A549 (cell line): ENCODE data around the gene SAPCD1. TPM values are rescaled to one million over a fixed set of nuclear protein-coding genes. Genes with fewer than 3 reads are reported as not detected.
"Not testable (repeated sequence)": the region's sequence is repeated elsewhere in the genome, so short reads cannot be mapped to it uniquely, and the experiment has no call there.

Experiments used
- ATAC-seq, 2 experiments: fragments of 200-7000 bp in 1 of 2; fragments of >200 bp in 1 of 2; cut with Nextera tagmentation in 1 of 2; cut with Tn5 transposase in 1 of 2; 3 replicates each; pipeline versions ENCODE4 v1.8.0 to v1.9.1; 2018 to 2020; ENCODE audit warnings: mild to moderate bottlenecking in 1 of 2, moderate library complexity in 1 of 2
- CTCF ChIA-PET: fragments of 300-600 bp; sonication (Branson Sonifier 250); formaldehyde crosslinking; extraction: SDS; loops from one replicate; lab custom pipeline; 2021; ENCODE audit warnings: antibody characterized with exemption, inconsistent platforms; lab: Yijun Ruan, JAX
- POLR2A ChIA-PET: fragments of 350-600 bp; formaldehyde crosslinking; extraction: SDS; loops from one replicate; lab custom pipeline; 2021; ENCODE audit warnings: antibody characterized with exemption, inconsistent platforms; lab: Yijun Ruan, JAX
- DNase-seq, 2 experiments: peaks; one replicate each; pipeline versions ENCODE4 v3.0.0 to v3.0.0-alpha.2; 2011 to 2016; ENCODE audit warnings: low read depth in 1 of 2, low spot score in 1 of 2
- FAIRE-seq: peaks from 2 replicates; lab custom pipeline; 2011; peaks lifted over from hg19 to GRCh38; lab: Jason Lieb, UNC
- H3K27ac ChIP-seq, 2 experiments: fragments of >200 bp; sonication (Bioruptor Twin); formaldehyde crosslinking; 3 replicates each; pipeline ENCODE4 v1.5.1; 2016 to 2017
- H3K4me1 ChIP-seq: fragments of >200 bp; sonication (Bioruptor Twin); formaldehyde crosslinking; 3 replicates; pipeline ENCODE4 v1.6.1; 2016
- H3K4me2 ChIP-seq: fragments of >200 bp; sonication (Bioruptor Twin); formaldehyde crosslinking; 3 replicates; pipeline ENCODE4 v1.6.1; 2016
- H3K4me3 ChIP-seq: fragments of >200 bp; sonication (Bioruptor Twin); formaldehyde crosslinking; 3 replicates; pipeline ENCODE4 v1.5.1; 2016
- H3K9me3 ChIP-seq: fragments of >200 bp; sonication (Bioruptor Twin); formaldehyde crosslinking; 3 replicates; pipeline ENCODE4 v1.6.1; 2016
- CBX2 ChIP-seq: fragments of 200-600 bp; sonication (generic); IDR thresholded peaks from 2 replicates; pipeline ENCODE4 v1.6.1; 2016; ENCODE audit warnings: low read depth, mild to moderate bottlenecking, borderline replicate concordance
- CBX8 ChIP-seq: fragments of 200-600 bp; sonication (generic); IDR thresholded peaks from 2 replicates; pipeline ENCODE4 v1.6.1; 2016
- CEBPB ChIP-seq, 2 experiments: fragments of >200 bp in 1 of 2; sonication (Bioruptor Twin) in 1 of 2; formaldehyde crosslinking in 1 of 2; IDR thresholded peaks; 2 replicates each; pipeline ENCODE4 v1.6.1; 2012 to 2016
- CHD2 ChIP-seq: fragments of 150-350 bp; IDR thresholded peaks from 2 replicates; pipeline ENCODE4 v1.6.1; 2014; ENCODE audit warnings: low read length; ENCODE audit not compliant: partially characterized antibody
- EHF ChIP-seq: fragments of 250-450 bp; sonication (Bioruptor Pico); IDR thresholded peaks from 2 replicates; pipeline ENCODE4 v1.5.0; 2020; ENCODE audit warnings: mild to moderate bottlenecking
- EHMT2 ChIP-seq: fragments of 200-600 bp; sonication (generic); IDR thresholded peaks from 2 replicates; pipeline ENCODE4 v1.6.1; 2016; ENCODE audit warnings: antibody characterized with exemption, low read depth, mild to moderate bottlenecking, moderate library complexity
- EP300 ChIP-seq, 2 experiments: fragments of >200 bp; sonication (Bioruptor Twin); formaldehyde crosslinking; IDR thresholded peaks; 2 replicates in 1 of 2; 3 replicates in 1 of 2; pipeline ENCODE4 v1.6.1; 2016 to 2017
- ESRRA ChIP-seq: fragments of 150-350 bp; IDR thresholded peaks from 2 replicates; pipeline ENCODE4 v1.6.1; 2014; ENCODE audit warnings: mild to moderate bottlenecking, low read length, borderline replicate concordance
- FOSB ChIP-seq: fragments of 250-450 bp; sonication (Bioruptor Pico); IDR thresholded peaks from 2 replicates; pipeline ENCODE4 v1.5.0; 2020; ENCODE audit warnings: mild to moderate bottlenecking, moderate library complexity
- FOXS1 ChIP-seq: fragments of 250-450 bp; sonication (Bioruptor Pico); IDR thresholded peaks from 2 replicates; pipeline ENCODE4 v1.5.0; 2020; ENCODE audit warnings: mild to moderate bottlenecking, moderate library complexity
- HDAC2 ChIP-seq: fragments of 200-600 bp; sonication (generic); IDR thresholded peaks from 2 replicates; pipeline ENCODE4 v1.6.1; 2016
- HEYL ChIP-seq: fragments of 250-450 bp; sonication (Bioruptor Pico); IDR thresholded peaks from 2 replicates; pipeline ENCODE4 v1.8.0; 2021; ENCODE audit warnings: mild to moderate bottlenecking, moderate library complexity
- HOXB5 ChIP-seq: fragments of 250-450 bp; sonication (Bioruptor Pico); IDR thresholded peaks from 2 replicates; pipeline ENCODE4 v1.5.0; 2020; ENCODE audit warnings: mild to moderate bottlenecking, moderate library complexity
- KDM1A ChIP-seq: fragments of 200-600 bp; sonication (generic); IDR thresholded peaks from 2 replicates; pipeline ENCODE4 v1.6.1; 2016; ENCODE audit warnings: low read depth, mild to moderate bottlenecking
- KDM5A ChIP-seq: fragments of 200-600 bp; sonication (generic); IDR thresholded peaks from 2 replicates; pipeline ENCODE4 v1.6.1; 2016; ENCODE audit warnings: antibody characterized with exemption, mild to moderate bottlenecking
- MAFK ChIP-seq: fragments of 450-650 bp; IDR thresholded peaks from 2 replicates; pipeline ENCODE4 v1.6.1; 2014; ENCODE audit not compliant: partially characterized antibody
- NFE2L2 ChIP-seq: fragments of 150-350 bp; conservative IDR thresholded peaks from 2 replicates; pipeline ENCODE4 v1.6.1; 2014; ENCODE audit warnings: low read length
- NPAS2 ChIP-seq: fragments of 250-450 bp; sonication (Bioruptor Pico); IDR thresholded peaks from 2 replicates; pipeline ENCODE4 v1.8.0; 2022; ENCODE audit warnings: mild to moderate bottlenecking, moderate library complexity, borderline replicate concordance
- POLR2AphosphoS2 ChIP-seq: conservative IDR thresholded peaks from 2 replicates; pipeline ENCODE4 v1.6.1; 2012; ENCODE audit warnings: low read length, improper control_type of control experiment, inconsistent platforms
- RCOR1 ChIP-seq: fragments of 150-350 bp; IDR thresholded peaks from 2 replicates; pipeline ENCODE4 v1.6.1; 2014; ENCODE audit warnings: antibody characterized with exemption, low read length, low read depth
- RFX5 ChIP-seq: fragments of 450-650 bp; IDR thresholded peaks from 2 replicates; pipeline ENCODE4 v1.7.1; 2014; ENCODE audit warnings: antibody characterized with exemption, mild to moderate bottlenecking, moderate library complexity
- SMC3 ChIP-seq: fragments of >200 bp; sonication (Bioruptor Twin); formaldehyde crosslinking; IDR thresholded peaks from 3 replicates; pipeline ENCODE4 v1.6.1; 2018; ENCODE audit warnings: inconsistent platforms
- SREBF2 ChIP-seq: fragments of 450-650 bp; IDR thresholded peaks from 2 replicates; pipeline ENCODE4 v1.6.1; 2014; ENCODE audit warnings: mild to moderate bottlenecking, moderate library complexity
- TFCP2L1 ChIP-seq: fragments of 250-450 bp; sonication (Bioruptor Pico); IDR thresholded peaks from 2 replicates; pipeline ENCODE4 v1.5.0; 2021; ENCODE audit warnings: mild to moderate bottlenecking
- TP53 ChIP-seq: fragments of 250-450 bp; sonication (Bioruptor Pico); IDR thresholded peaks from 2 replicates; pipeline ENCODE4 v1.5.0; 2021; ENCODE audit warnings: mild to moderate bottlenecking, moderate library complexity
- WGBS: methylation state at CpG from one replicate; pipeline ENCODE4 v1.1.6; 2017; ENCODE audit errors: missing lambda C conversion rate; 5-methylcytosine and 5-hydroxymethylcytosine counted together
- polyA plus RNA-seq, 4 experiments: library from polyadenylated mRNA; depleted of rRNA in 3 of 4; stranded (reverse); fragments of >200 nt; fragmentation: RNase III in 1 of 4; extraction: RNeasy Plus Mini Kit Qiagen cat#74134 plus additional on column Dnase treatment in 1 of 4; gene quantifications; 2 replicates in 3 of 4; 3 replicates in 1 of 4; pipeline ENCODE4 v1.2.3, GENCODE V29; 2011 to 2017
- TF ChIP-seq, protein P1 (sequence below): fragments of 150-350 bp; IDR thresholded peaks from 2 replicates; pipeline ENCODE4 v1.6.1; 2014; ENCODE audit warnings: low read depth, mild to moderate bottlenecking, low read length

SAPCD1 gene
- polyA plus RNA-seq, 2 of the 4 experiments (the other 2 are of a cell fraction), result 5.8 to 6.9 TPM

DNA sequence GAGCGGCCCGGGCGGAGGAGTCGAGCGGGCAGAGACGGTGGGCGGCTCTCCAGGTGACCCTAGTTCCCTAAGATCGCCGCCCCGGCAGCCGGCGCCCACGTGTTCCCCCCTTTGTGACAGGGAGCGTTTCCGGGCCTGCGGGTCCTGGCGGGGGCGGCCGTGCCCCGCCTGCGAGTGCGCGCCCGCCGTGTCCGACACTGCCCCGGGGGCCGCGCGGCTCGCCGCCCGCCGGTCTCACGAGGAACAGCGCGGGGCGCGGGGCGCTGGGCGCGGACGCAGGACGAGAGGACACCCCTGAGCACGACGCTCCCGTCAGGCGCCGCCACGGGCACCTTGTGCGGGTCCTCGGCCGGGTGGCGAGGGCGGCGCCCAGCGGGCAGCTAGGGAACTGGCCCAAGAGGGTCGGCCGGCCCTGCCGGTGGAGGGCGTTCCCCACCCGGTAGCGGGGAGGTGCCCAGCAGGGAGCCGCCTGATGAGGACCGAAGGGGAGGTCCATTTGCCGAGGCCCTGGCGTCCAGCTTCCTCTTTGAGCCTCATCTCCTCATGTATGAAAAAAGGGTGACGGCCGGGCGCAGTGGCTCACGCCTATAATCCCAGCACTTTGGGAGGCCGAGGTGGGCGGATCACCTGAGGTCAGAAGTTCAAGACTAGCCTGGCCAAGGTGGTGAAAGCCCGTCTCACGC is 33.3 kb downstream of the SAPCD1 start, which contains the start of gene VARS1 (continued):
- no peak for TF ChIP-seq TFCP2L1 (CRISPR knock-in tag)
- TF ChIP-seq SMC3, result peak; percentile 72
- TF ChIP-seq KDM5A, result no peak
- TF ChIP-seq HEYL, result no peak
- TF ChIP-seq, all 56 proteins: peak for 11

DNA sequence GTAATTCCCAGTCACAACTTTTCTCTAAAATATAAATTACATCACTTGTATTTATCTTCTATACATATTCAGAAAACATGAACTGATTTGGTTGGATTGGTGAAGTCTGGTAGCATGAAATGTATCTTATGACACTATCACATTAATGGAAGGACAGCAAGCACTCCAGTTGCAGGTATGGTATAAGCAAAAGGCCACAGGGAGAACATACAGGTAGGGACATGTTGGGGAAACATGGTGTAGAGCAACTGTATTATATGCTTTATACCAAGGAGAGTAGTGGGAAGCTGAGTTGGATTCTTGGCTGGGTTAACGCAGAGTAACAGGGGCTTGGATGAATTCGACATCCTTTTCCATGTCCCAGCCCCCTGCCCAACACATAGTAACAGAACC is 34.5 kb downstream of the SAPCD1 start:
- FAIRE-seq (no peak), ATAC-seq (no peak), DNase-seq (no peak)
- Histone ChIP-seq H3K27ac (no peak overlapping the region), H3K9me3 (no peaks in the 10 kb centered on the region), H3K4me1 (peaks cover 23% of the 10 kb centered on the region; the same call in 2 of the 3 replicates), H3K4me3 (no peak overlapping the region), H3K4me2 (no peak overlapping the region)
- 96% methylated on average over 2 of the region's 2 CpGs for WGBS
- TF ChIP-seq CBX8 (no peak), EHMT2 (no peak), FOXS1 (CRISPR knock-in tag) (no peak)
- ChIA-PET CTCF (interaction anchor here (1.2 to 3.8 kb wide), 6 partner anchors 8 to 250 kb away, joined by 3 to 27 read pairs (median 7); partner anchors contain the start of genes HSPA1B, LSM2 and NFKBIL1), POLR2A (interaction anchor here (2.6 kb wide), 1 partner anchor 10 kb away, joined by 18 read pairs; the partner anchor contains the start of gene LSM2)

DNA sequence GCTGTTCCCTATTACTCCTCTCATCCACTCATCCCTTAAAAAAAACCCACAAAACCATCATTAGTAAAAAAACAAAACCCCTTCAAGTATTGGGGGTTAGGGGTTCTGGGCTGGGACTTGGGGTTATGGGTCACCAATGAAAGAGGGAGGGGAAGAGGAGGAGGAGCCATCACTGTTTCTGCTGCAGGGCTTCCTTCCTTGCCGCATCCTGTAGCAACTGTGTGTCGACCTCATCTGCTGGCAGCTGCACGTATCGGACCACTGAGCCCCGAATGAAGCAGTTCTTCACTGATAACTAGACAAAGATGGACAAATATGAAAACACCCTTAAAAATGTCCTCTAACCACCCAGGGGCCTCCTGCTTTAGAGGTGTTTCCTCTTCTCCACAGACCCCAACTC is 35.1 kb downstream of the SAPCD1 start:
- Histone ChIP-seq H3K9me3 (no peaks in the 10 kb centered on the region), H3K27ac (no peak overlapping the region), H3K4me1 (peaks cover 20% of the 10 kb centered on the region; the same call in 2 of the 3 replicates)
- CTCF ChIA-PET, result interaction anchor here (3.3 to 3.8 kb wide), 2 partner anchors 8 to 33 kb away, joined by 19 to 27 read pairs; partner anchors contain the start of gene LSM2
- no peak for FAIRE-seq
- WGBS, result 91% methylated on average over 5 of the region's 5 CpGs
- TF ChIP-seq RFX5 (no peak), ESRRA (no peak), EHF (no peak), TP53 (CRISPR knock-in tag) (no peak), MAFK (no peak), CHD2 (no peak)
- TF ChIP-seq, protein P1, sequence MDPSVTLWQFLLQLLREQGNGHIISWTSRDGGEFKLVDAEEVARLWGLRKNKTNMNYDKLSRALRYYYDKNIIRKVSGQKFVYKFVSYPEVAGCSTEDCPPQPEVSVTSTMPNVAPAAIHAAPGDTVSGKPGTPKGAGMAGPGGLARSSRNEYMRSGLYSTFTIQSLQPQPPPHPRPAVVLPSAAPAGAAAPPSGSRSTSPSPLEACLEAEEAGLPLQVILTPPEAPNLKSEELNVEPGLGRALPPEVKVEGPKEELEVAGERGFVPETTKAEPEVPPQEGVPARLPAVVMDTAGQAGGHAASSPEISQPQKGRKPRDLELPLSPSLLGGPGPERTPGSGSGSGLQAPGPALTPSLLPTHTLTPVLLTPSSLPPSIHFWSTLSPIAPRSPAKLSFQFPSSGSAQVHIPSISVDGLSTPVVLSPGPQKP, result no peak
- TF ChIP-seq, all 56 proteins: peak for 0
- ATAC-seq, result no peak
- DNase-seq, result no peak
- Histone ChIP-seq H3K4me3 (no peak overlapping the region), H3K4me2 (no peak overlapping the region)
- POLR2A ChIA-PET, result interaction anchor here (2.6 kb wide), 1 partner anchor 9 kb away, joined by 18 read pairs; the partner anchor contains the start of gene LSM2

DNA sequence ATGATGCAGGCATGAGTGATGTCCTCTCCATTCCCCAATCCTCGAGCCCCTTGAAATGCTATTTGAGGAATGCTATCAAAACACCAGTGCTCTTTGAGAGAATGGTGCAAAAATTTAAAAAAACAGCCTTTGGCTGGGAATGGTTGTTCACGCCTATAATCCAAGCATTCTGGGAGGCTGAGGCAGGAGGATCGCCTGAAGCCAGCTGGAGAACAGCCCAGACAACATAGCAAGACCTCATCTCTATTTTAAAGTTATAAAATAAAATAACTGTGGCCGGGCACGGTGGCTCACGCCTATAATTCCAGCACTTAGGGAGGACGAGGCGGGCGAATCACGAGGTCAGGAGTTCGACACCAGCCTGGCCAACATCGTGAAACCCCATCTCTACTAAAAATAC is 37.3 kb downstream of the SAPCD1 start:
- Histone ChIP-seq H3K4me1 (peaks cover 4% of the 10 kb centered on the region; the same call in 1 of the 3 replicates), H3K27ac (no peak overlapping the region), H3K4me2 (no peak overlapping the region), H3K4me3 (no peak overlapping the region), H3K9me3 (no peaks in the 10 kb centered on the region)
- no peak for TF ChIP-seq CEBPB (IDR thresholded peaks at IDR 0.05)
- no peak for TF ChIP-seq SMC3
- no peak for TF ChIP-seq FOSB (CRISPR knock-in tag)
- no peak for TF ChIP-seq EHF
- TF ChIP-seq RCOR1, result no peak
- TF ChIP-seq NFE2L2, result no peak
- no peak for TF ChIP-seq CBX2
- no peak for TF ChIP-seq HDAC2
- no peak for TF ChIP-seq NPAS2 (CRISPR knock-in tag)
- TF ChIP-seq HEYL, result no peak
- no peak for TF ChIP-seq HOXB5 (CRISPR knock-in tag)
- TF ChIP-seq POLR2AphosphoS2, result no peak
- TF ChIP-seq EP300 (IDR thresholded peaks at IDR 0.05), result no peak
- no peak for TF ChIP-seq MAFK
- TF ChIP-seq, protein P1, result no peak
- TF ChIP-seq SREBF2, result no peak
- TF ChIP-seq KDM1A, result no peak
- no peak for TF ChIP-seq CHD2
- CTCF ChIA-PET, result interaction anchor here (1.5 to 2.7 kb wide), 2 partner anchors 30 to 70 kb away, joined by 5 to 12 read pairs; partner anchors contain the start of gene DDAH2
- 93% methylated on average over 12 of the region's 12 CpGs for WGBS
- no peak for DNase-seq
- POLR2A ChIA-PET, result interaction anchor here (1.0 to 1.4 kb wide), 2 partner anchors 15 to 28 kb away, joined by 8 read pairs; partner anchors contain the start of genes HSPA1A, HSPA1B and HSPA1L
- no peak for ATAC-seq
- no peak for FAIRE-seq

DNA sequence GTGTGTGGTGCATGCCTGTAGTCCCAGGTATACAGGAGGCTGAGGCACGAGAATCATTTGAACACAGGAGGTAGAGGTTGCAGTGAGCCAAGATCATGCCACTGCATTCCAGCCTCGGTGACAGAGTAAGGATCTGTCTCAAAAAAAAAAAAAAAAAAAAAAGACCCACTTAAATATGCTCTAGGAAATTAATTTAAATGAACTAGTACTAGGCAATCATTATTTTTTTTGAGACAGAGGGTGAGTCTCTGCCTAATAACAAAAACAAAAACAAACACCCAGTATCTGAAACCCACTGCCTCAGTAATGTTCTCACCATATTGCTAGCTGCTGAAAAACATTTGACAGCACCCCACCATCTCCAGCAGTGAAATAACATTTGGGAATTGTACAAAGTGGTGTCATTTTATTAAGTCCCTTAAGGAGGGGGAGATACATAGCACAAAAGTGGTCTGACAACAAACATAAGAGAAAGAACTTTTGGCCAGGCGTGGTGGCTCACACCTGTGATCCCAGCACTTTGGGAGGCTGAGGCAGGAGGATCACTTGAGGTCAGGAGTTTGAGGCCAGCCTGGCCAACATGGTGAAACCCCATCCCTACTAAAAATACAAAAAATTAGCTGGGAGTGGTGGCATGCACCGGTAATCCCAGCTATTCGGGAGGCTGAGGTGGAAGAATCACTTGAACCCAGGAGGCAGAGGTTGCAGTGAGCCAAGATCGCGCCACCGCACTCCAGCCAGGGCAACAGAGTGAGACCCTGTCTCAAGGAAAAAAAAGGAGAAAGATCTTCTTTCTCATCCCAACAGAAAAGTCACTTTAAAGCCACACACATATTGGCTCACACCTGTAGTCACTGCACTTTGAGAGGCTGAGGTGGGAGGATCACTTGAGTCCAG is 38.8 kb downstream of the SAPCD1 start:
- not testable (repeated sequence) for DNase-seq, FAIRE-seq, H3K4me1 ChIP-seq, H3K27ac ChIP-seq, H3K4me3 ChIP-seq, H3K4me2 ChIP-seq, ATAC-seq, H3K9me3 ChIP-seq
- ChIA-PET CTCF (interaction anchor here (0.8 to 2.7 kb wide), 4 partner anchors 11 to 72 kb away, joined by 3 to 12 read pairs (median 4); partner anchors contain the start of gene DDAH2), POLR2A (interaction anchor here (1.1 kb wide), 1 partner anchor 14 kb away, joined by 4 read pairs; the partner anchor contains the start of genes HSPA1A and HSPA1L)
- WGBS, result 96% methylated on average over 8 of the region's 8 CpGs
